Measurements from ENCODE around the gene TIMP1. TPM values are rescaled to one million over a fixed set of nuclear protein-coding genes. Genes with fewer than 3 reads are reported as not detected.
A peak's percentile ranks its signal among the peaks of the same experiment; 100 is the strongest.
"Not testable (repeated sequence)": the region's sequence is repeated elsewhere in the genome, so short reads cannot be mapped to it uniquely, and the experiment has no call there.

Gene TIMP1
- total and polyA plus RNA-seq, 3 experiments from 2014 or later, result 6.9 to 170 (median 7.8) TPM

DNA sequence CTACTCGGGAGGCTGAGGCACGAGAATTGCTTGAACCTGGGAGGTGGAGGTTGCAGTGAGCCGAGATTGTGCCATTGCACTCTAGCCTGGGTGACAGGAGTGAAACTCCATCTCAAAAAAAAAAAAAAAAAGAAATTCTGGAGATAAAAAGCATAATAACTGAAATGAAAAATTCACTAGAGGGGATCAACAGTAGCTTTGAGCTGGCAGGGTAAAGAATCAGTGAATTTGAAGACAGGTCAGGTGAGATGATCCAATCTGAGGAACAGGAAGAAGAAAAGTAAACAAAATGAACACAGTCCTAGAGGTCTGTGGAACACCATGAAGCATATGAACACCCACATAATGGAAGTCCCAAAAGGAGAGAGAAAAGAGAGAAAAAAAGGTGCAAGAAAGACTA lies 15.0 kb downstream of the TIMP1 start:
- no peaks in the 10 kb centered on the region for H3K9me3 ChIP-seq (ENCODE audit: low read length)
- no peak overlapping the region for H3K4me3 Mint-ChIP-seq
- H3K9me3 Mint-ChIP-seq, result peaks cover 19 to 32% (median 28%) of the 10 kb centered on the region in 5 donors
- H3K4me1 ChIP-seq (ENCODE audit: insufficient read depth, low read length), result peaks cover 8% of the 10 kb centered on the region
- CTCF ChIA-PET, result no interaction called here
- POLR2A ChIA-PET, result no interaction called here
- H3K36me3 Mint-ChIP-seq, result peaks cover 0 to 17% (median 7%) of the 10 kb centered on the region in 3 donors
- H3K36me3 ChIP-seq (ENCODE audit: insufficient read depth, low read length), result no peaks in the 10 kb centered on the region
- no peak overlapping the region for H3K27ac ChIP-seq (ENCODE audit: low read depth, low read length)
- no peaks in the 10 kb centered on the region for H3K27me3 ChIP-seq (ENCODE audit: insufficient read depth, low read length, poor library complexity, severe bottlenecking)
- H3K4me3 ChIP-seq (ENCODE audit: low read length), result no peak overlapping the region
- H3K27ac Mint-ChIP-seq, result no peak overlapping the region
- no peak for DNase-seq
- H3K27me3 Mint-ChIP-seq, result peaks cover 0 to 3% of the 10 kb centered on the region in 2 donors
- H3K4me1 Mint-ChIP-seq, result peaks cover 12 to 18% (median 13%) of the 10 kb centered on the region in 3 donors

DNA sequence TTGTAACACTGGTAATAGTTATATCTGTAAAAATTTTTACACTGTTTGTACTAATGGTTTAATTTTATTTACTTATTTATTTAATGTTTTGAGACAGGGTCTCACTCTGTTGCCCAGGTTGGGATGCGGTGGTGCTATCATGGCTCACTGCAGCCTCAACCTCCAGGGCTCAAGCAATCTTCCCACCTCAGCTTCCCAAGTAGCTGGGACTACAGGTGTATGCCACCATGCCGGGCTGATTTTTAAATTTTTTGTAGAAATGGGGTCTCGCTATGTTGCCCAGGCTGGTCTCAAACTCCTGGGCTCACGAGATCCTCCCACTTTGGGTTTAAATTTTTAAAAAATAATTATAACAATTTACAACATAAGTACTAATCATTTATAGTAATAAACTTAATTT lies 20.9 kb downstream of the TIMP1 start:
- H3K36me3 ChIP-seq (ENCODE audit: insufficient read depth, low read length); H3K27me3 ChIP-seq (ENCODE audit: insufficient read depth, low read length, poor library complexity, severe bottlenecking); DNase-seq; H3K27me3 Mint-ChIP-seq; H3K27ac ChIP-seq (ENCODE audit: low read depth, low read length); H3K4me1 Mint-ChIP-seq; H3K4me3 Mint-ChIP-seq; CTCF ChIA-PET; POLR2A ChIA-PET; H3K9me3 ChIP-seq (ENCODE audit: low read length); H3K4me1 ChIP-seq (ENCODE audit: insufficient read depth, low read length); H3K27ac Mint-ChIP-seq; H3K36me3 Mint-ChIP-seq; H3K4me3 ChIP-seq (ENCODE audit: low read length): not testable (repeated sequence)
- H3K9me3 Mint-ChIP-seq, result peaks cover 6 to 11% (median 9%) of the 10 kb centered on the region in 5 donors

DNA sequence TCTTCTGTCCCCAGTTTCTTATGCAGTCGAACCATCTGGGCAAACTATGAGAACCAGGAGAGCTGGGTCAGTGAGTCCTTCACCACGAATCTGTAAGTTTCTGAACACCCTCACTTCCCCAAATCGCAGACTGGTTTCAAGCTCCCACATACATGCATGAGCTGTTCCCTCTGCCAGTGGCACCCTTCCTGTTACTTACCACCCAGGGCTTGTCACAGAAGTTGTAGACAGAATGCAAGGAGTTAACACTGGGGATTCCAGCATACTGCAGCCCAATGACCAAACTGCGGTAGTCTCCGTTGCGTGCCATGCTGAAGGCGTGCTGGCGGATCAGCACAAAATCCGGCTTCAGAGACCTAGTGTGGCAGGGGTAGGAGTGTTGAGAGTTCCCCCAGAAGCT lies 22.8 kb downstream of the TIMP1 start:
- POLR2A ChIA-PET, result no interaction called here
- Histone ChIP-seq H3K9me3 (ENCODE audit: low read length) (no peaks in the 10 kb centered on the region), H3K27me3 (ENCODE audit: insufficient read depth, low read length, poor library complexity, severe bottlenecking) (no peaks in the 10 kb centered on the region), H3K4me3 (ENCODE audit: low read length) (no peak overlapping the region), H3K4me1 (ENCODE audit: insufficient read depth, low read length) (no peaks in the 10 kb centered on the region), H3K36me3 (ENCODE audit: insufficient read depth, low read length) (no peaks in the 10 kb centered on the region), H3K27ac (ENCODE audit: low read depth, low read length) (no peak overlapping the region)
- DNase-seq, result no peak
- H3K4me3 Mint-ChIP-seq, result no peak overlapping the region
- H3K27ac Mint-ChIP-seq, result no peak overlapping the region
- peaks cover 0 to 7% of the 10 kb centered on the region in 2 donors for H3K27me3 Mint-ChIP-seq
- CTCF ChIA-PET, result no interaction called here
- H3K4me1 Mint-ChIP-seq, result no peaks in the 10 kb centered on the region
- H3K36me3 Mint-ChIP-seq, result no peaks in the 10 kb centered on the region
- peaks cover 0 to 4% (median under 1%) of the 10 kb centered on the region in 5 donors for H3K9me3 Mint-ChIP-seq

DNA sequence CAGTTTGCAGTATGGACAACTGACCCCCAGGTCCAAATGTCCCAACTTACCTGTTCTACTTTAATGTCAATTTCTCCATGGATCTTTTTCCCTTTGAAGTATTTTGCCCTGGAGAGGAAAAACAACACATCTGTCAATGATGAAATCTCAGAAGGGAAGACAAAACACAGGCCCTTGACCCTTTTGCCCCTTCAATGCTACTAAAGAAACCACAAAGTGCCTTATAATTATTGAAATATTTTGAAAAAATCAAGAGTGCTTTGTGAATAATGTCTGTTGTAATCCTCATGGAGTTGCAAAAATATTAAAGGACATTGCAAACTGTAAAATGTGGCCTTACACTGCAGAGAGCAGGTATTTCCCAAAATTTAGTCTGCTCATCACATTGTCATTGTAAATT lies 24.9 kb downstream of the TIMP1 start:
- Histone ChIP-seq H3K27ac (ENCODE audit: low read depth, low read length) (no peak overlapping the region), H3K9me3 (ENCODE audit: low read length) (no peaks in the 10 kb centered on the region), H3K4me3 (ENCODE audit: low read length) (no peak overlapping the region), H3K27me3 (ENCODE audit: insufficient read depth, low read length, poor library complexity, severe bottlenecking) (no peaks in the 10 kb centered on the region), H3K36me3 (ENCODE audit: insufficient read depth, low read length) (no peaks in the 10 kb centered on the region), H3K4me1 (ENCODE audit: insufficient read depth, low read length) (no peaks in the 10 kb centered on the region)
- peaks cover 0 to 10% of the 10 kb centered on the region in 2 donors for H3K27me3 Mint-ChIP-seq
- ChIA-PET CTCF (no interaction called here), POLR2A (no interaction called here)
- no peak for DNase-seq
- no peak overlapping the region for H3K4me3 Mint-ChIP-seq
- H3K4me1 Mint-ChIP-seq, result no peaks in the 10 kb centered on the region
- H3K9me3 Mint-ChIP-seq, result no peaks in the 10 kb centered on the region
- H3K27ac Mint-ChIP-seq, result no peak overlapping the region
- H3K36me3 Mint-ChIP-seq, result no peaks in the 10 kb centered on the region

DNA sequence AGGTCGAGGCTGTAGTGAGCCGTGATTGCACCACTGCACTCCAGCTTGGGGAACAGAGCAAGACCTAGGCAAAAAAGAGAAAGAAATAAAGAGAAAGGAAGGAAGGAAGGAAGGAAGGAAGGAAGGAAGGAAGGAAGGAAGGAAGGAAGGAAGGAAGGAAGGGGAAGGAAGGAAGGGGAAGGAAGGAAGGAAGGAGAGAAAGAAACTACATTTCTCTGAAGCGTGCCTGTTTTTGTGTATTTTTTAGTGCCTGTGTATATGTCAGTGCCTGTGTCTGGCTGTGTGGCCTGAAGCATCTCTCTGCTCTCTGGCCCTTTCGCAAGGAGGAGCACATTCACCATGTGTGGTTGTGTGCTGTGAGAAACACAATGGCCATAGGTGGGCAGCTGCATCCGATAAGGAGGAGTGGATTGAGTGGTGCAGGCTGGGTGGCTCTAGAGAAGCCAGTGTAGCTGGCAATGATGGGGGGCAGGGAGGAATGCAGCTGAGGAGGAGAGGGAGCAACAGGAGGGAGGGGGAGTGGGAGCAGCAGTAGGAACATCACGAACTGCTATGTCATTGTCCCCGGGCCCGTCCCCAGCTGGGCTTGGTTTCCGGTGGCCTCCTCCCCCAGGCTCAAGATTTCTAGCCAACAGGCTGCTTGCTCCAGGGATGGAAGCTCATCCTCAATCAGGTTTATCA lies 26.0 kb downstream of the TIMP1 start:
- H3K9me3 Mint-ChIP-seq, result no peaks in the 10 kb centered on the region
- no peaks in the 10 kb centered on the region for H3K4me1 Mint-ChIP-seq
- ChIA-PET CTCF (no interaction called here), POLR2A (no interaction called here)
- no peaks in the 10 kb centered on the region for H3K4me1 ChIP-seq (ENCODE audit: insufficient read depth, low read length)
- H3K27me3 ChIP-seq (ENCODE audit: insufficient read depth, low read length, poor library complexity, severe bottlenecking), result no peaks in the 10 kb centered on the region
- H3K4me3 ChIP-seq (ENCODE audit: low read length), result no peak overlapping the region
- H3K27ac Mint-ChIP-seq, result peak overlapping the region in 1 of 8 donors; percentile 44
- no peak overlapping the region for H3K4me3 Mint-ChIP-seq
- H3K27ac ChIP-seq (ENCODE audit: low read depth, low read length), result no peak overlapping the region
- H3K36me3 Mint-ChIP-seq, result no peaks in the 10 kb centered on the region
- H3K27me3 Mint-ChIP-seq, result peaks cover 0 to 10% of the 10 kb centered on the region in 2 donors
- no peaks in the 10 kb centered on the region for H3K36me3 ChIP-seq (ENCODE audit: insufficient read depth, low read length)
- H3K9me3 ChIP-seq (ENCODE audit: low read length), result no peaks in the 10 kb centered on the region
- no peak for DNase-seq

DNA sequence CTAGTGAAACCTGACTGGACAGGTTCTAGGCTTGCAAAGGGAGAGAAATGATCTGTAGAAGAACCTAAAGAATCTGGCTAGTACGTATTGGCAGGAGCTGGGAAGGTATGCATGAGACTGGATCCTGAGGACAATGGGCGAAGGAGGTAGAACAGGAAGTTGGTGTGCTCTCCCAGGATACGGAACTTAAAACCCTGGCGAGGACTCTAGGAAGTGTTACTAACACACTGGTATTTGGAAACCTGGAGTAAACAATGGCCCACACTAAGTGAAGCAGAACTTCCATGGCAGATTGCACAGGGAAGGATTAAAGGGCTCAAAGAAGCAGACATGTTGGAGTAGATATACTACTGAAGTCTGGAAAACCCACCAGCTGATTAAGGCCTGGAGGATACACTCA lies 28.3 kb downstream of the TIMP1 start:
- H3K4me3 ChIP-seq (ENCODE audit: low read length), result no peak overlapping the region
- Mint-ChIP-seq H3K36me3 (no peaks in the 10 kb centered on the region), H3K27ac (no peak overlapping the region), H3K4me1 (no peaks in the 10 kb centered on the region), H3K9me3 (no peaks in the 10 kb centered on the region), H3K27me3 (peaks cover 0 to 5% of the 10 kb centered on the region in 2 donors), H3K4me3 (no peak overlapping the region)
- ChIA-PET POLR2A (no interaction called here), CTCF (no interaction called here)
- DNase-seq, result no peak
- no peak overlapping the region for H3K27ac ChIP-seq (ENCODE audit: low read depth, low read length)
- no peaks in the 10 kb centered on the region for H3K4me1 ChIP-seq (ENCODE audit: insufficient read depth, low read length)
- H3K9me3 ChIP-seq (ENCODE audit: low read length), result no peaks in the 10 kb centered on the region
- H3K27me3 ChIP-seq (ENCODE audit: insufficient read depth, low read length, poor library complexity, severe bottlenecking), result no peaks in the 10 kb centered on the region
- H3K36me3 ChIP-seq (ENCODE audit: insufficient read depth, low read length), result no peaks in the 10 kb centered on the region

DNA sequence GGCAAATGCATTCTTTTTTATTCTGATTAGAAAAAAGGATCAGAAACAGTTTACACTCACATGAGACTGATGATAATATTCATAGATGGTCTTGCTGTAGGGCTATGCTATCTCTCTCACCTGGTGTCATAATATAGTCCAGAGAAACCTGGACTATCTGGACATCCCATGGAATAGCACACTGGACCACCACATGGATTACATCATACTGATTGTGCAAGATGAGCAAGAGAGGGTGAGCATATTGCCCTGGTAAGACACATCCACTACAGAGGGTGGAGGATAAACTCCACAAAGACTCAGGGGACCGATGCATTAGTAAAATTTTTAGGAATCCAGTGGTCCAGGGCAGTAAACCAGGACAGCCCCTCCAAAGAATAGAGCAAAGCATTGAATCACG lies 29.3 kb downstream of the TIMP1 start:
- CTCF ChIA-PET, result no interaction called here
- no peak for DNase-seq
- Mint-ChIP-seq H3K4me3 (no peak overlapping the region), H3K27me3 (peaks cover 0 to 6% of the 10 kb centered on the region in 2 donors), H3K9me3 (no peaks in the 10 kb centered on the region), H3K36me3 (no peaks in the 10 kb centered on the region), H3K4me1 (no peaks in the 10 kb centered on the region), H3K27ac (no peak overlapping the region)
- H3K4me1 ChIP-seq (ENCODE audit: insufficient read depth, low read length), result no peaks in the 10 kb centered on the region
- no peaks in the 10 kb centered on the region for H3K27me3 ChIP-seq (ENCODE audit: insufficient read depth, low read length, poor library complexity, severe bottlenecking)
- H3K36me3 ChIP-seq (ENCODE audit: insufficient read depth, low read length), result no peaks in the 10 kb centered on the region
- POLR2A ChIA-PET, result no interaction called here
- no peak overlapping the region for H3K27ac ChIP-seq (ENCODE audit: low read depth, low read length)
- H3K4me3 ChIP-seq (ENCODE audit: low read length), result no peak overlapping the region
- H3K9me3 ChIP-seq (ENCODE audit: low read length), result no peaks in the 10 kb centered on the region

DNA sequence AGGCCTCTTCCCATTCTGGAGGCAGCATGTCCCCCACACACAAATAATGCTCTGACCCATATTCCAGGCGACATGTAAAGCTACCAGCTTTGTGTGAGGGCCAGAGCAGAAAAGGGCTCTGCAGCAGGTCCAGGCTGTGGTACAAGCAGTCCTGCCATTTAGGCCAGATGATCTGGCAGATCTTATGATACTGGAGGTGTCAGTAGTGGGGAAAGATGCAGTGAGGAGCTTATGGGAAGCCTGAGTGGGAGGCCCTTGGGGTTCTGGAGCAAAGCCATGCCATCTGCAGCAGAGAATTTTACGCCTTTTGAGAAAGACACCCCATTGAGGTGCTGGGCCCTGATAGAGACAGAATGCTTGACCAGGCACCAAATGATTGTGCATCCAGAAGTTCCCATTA lies 29.7 kb downstream of the TIMP1 start:
- DNase-seq, result no peak
- POLR2A ChIA-PET, result no interaction called here
- Mint-ChIP-seq H3K27me3 (peaks cover 0 to 9% of the 10 kb centered on the region in 2 donors), H3K4me3 (no peak overlapping the region), H3K4me1 (no peaks in the 10 kb centered on the region), H3K9me3 (no peaks in the 10 kb centered on the region), H3K36me3 (no peaks in the 10 kb centered on the region), H3K27ac (peak overlapping the region in 1 of 8 donors; percentile 56)
- H3K27ac ChIP-seq (ENCODE audit: low read depth, low read length), result no peak overlapping the region
- no peaks in the 10 kb centered on the region for H3K27me3 ChIP-seq (ENCODE audit: insufficient read depth, low read length, poor library complexity, severe bottlenecking)
- CTCF ChIA-PET, result no interaction called here
- no peaks in the 10 kb centered on the region for H3K4me1 ChIP-seq (ENCODE audit: insufficient read depth, low read length)
- H3K9me3 ChIP-seq (ENCODE audit: low read length), result no peaks in the 10 kb centered on the region
- H3K36me3 ChIP-seq (ENCODE audit: insufficient read depth, low read length), result no peaks in the 10 kb centered on the region
- no peak overlapping the region for H3K4me3 ChIP-seq (ENCODE audit: low read length)

DNA sequence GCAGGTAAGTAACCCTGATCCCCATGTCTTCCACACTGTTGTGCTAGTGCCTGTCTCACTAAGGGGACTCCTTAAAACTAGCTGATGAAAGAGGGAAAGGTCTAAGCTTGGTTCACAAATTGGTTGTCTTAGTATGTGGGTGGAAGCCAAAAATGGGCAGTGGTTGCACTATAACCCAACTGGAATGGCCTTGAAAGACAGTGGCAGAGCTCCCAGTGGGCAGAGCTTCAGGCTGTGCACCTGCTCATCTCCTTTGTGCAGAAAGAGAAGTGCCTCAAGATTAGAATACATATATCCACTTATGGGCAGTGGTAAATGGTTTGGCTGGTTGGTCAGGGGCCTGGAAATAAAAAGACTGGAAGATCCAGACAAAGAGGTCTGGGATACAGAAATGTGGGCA lies 30.2 kb downstream of the TIMP1 start:
- Mint-ChIP-seq H3K9me3 (no peaks in the 10 kb centered on the region), H3K4me1 (no peaks in the 10 kb centered on the region), H3K27ac (no peak overlapping the region), H3K4me3 (no peak overlapping the region), H3K27me3 (peaks cover 0 to 9% of the 10 kb centered on the region in 2 donors), H3K36me3 (no peaks in the 10 kb centered on the region)
- H3K4me1 ChIP-seq (ENCODE audit: insufficient read depth, low read length), result no peaks in the 10 kb centered on the region
- CTCF ChIA-PET, result no interaction called here
- POLR2A ChIA-PET, result no interaction called here
- no peak overlapping the region for H3K4me3 ChIP-seq (ENCODE audit: low read length)
- H3K36me3 ChIP-seq (ENCODE audit: insufficient read depth, low read length), result no peaks in the 10 kb centered on the region
- no peak overlapping the region for H3K27ac ChIP-seq (ENCODE audit: low read depth, low read length)
- no peak for DNase-seq
- H3K9me3 ChIP-seq (ENCODE audit: low read length), result no peaks in the 10 kb centered on the region
- H3K27me3 ChIP-seq (ENCODE audit: insufficient read depth, low read length, poor library complexity, severe bottlenecking), result no peaks in the 10 kb centered on the region
